HCT116 (cell line): ENCODE results near the gene GALNT14. TPM values are rescaled to one million over a fixed set of nuclear protein-coding genes. Genes with fewer than 3 reads are reported as not detected.

Experiments
- ATAC-seq: fragments of 200-7000 bp; cut with Tn5 transposase; 2 replicates; pipeline ENCODE4 v1.9.1; 2020; ENCODE audit warnings: mild to moderate bottlenecking, moderate library complexity
- BruUV-seq: library from RNA; stranded (reverse); fragments of 400-500 nt; replicated peaks from 2 replicates; lab custom pipeline; 2021; lab: Mats Ljungman, UMichigan
- CTCF ChIA-PET: fragments of 300-600 bp; sonication (Branson Sonifier 250); formaldehyde crosslinking; loops from one replicate; lab custom pipeline; 2021; ENCODE audit warnings: antibody characterized with exemption; lab: Charles Lee
- POLR2A ChIA-PET: fragments of 300-600, 350-600 bp; sonication (Branson Sonifier 250); formaldehyde crosslinking; loops from one replicate; lab custom pipeline; 2021; ENCODE audit warnings: antibody characterized with exemption; lab: Charles Lee
- RAD21 ChIA-PET, 2 experiments: fragments of 300-600 bp; sonication (Branson Sonifier 250); formaldehyde crosslinking; loops; one replicate each; lab custom pipeline; 2023; ENCODE audit warnings: low total read pairs in 2 of 2; ENCODE audit not compliant: uncharacterized antibody in 2 of 2, unreplicated experiment in 2 of 2, low non-redundant PET in 1 of 2; lab: Charles Lee
- DNase-seq: peaks from one replicate; pipeline ENCODE4 v3.0.0-alpha.2; 2010; ENCODE audit warnings: low read depth, low spot score
- H2AFZ ChIP-seq: fragments of 200-600 bp; shearing (Covaris generic), sonication (generic); 2 replicates; pipeline ENCODE4 v1.6.1; 2017; ENCODE audit warnings: low read depth, mixed run types, mixed read lengths, antibody characterized with exemption, low read length; ENCODE audit not compliant: poor library complexity, severe bottlenecking
- H3K27ac ChIP-seq: 2 replicates; pipeline ENCODE4 v1.5.1; 2012; ENCODE audit warnings: low read depth, low read length
- H3K27me3 ChIP-seq: fragments of 200-600 bp; sonication (generic); 2 replicates; pipeline ENCODE4 v1.6.1; 2016; ENCODE audit warnings: mixed run types, low read length, mixed read lengths; ENCODE audit not compliant: insufficient read depth
- H3K36me3 ChIP-seq, 2 experiments: fragments of 200-500 bp in 1 of 2; fragments of 200-600 bp in 1 of 2; sonication (Bioruptor generic) in 1 of 2; sonication (generic) in 1 of 2; 2 replicates each; pipeline versions ENCODE4 v1.5.1 to v1.6.1; 2014 to 2016; ENCODE audit warnings: low read length in 2 of 2, inconsistent platforms in 1 of 2, mixed read lengths in 1 of 2, mixed run types in 1 of 2; ENCODE audit not compliant: insufficient read depth in 2 of 2, control insufficient read depth in 1 of 2
- H3K4me1 ChIP-seq, 2 experiments: fragments of 200-600 bp in 1 of 2; sonication (generic) in 1 of 2; 2 replicates each; pipeline versions ENCODE4 v1.5.1 to v1.6.1; 2012 to 2017; ENCODE audit warnings: low read length in 2 of 2, inconsistent platforms in 1 of 2, mild to moderate bottlenecking in 1 of 2, mixed read lengths in 1 of 2, mixed run types in 1 of 2, moderate library complexity in 1 of 2; ENCODE audit not compliant: insufficient read depth in 2 of 2, control insufficient read depth in 1 of 2
- H3K4me2 ChIP-seq: fragments of 200-600 bp; sonication (generic); 2 replicates; pipeline ENCODE4 v1.6.1; 2017; ENCODE audit warnings: mixed run types, low read length, mixed read lengths
- H3K4me3 ChIP-seq, 2 experiments: fragments of 200-600 bp in 1 of 2; sonication (generic) in 1 of 2; replicated peaks in 1 of 2; 2 replicates each; pipeline ENCODE4 v1.5.1; 2011 to 2016; ENCODE audit warnings: low read length in 2 of 2, control low read depth in 1 of 2, low read depth in 1 of 2, mild to moderate bottlenecking in 1 of 2, mixed read lengths in 1 of 2, mixed run types in 1 of 2
- H3K79me2 ChIP-seq: fragments of 200-600 bp; sonication (generic); 2 replicates; pipeline ENCODE4 v1.6.1; 2017; ENCODE audit warnings: mild to moderate bottlenecking, mixed run types, low read length, moderate library complexity, mixed read lengths; ENCODE audit not compliant: insufficient read depth
- H3K9ac ChIP-seq: fragments of 200-600 bp; sonication (generic); 2 replicates; pipeline ENCODE4 v1.6.1; 2016; ENCODE audit warnings: low read length, mixed read lengths
- H3K9me2 ChIP-seq: fragments of 200-600 bp; sonication (generic), shearing (Covaris generic); 2 replicates; pipeline ENCODE4 v1.6.1; 2017; ENCODE audit warnings: mixed run types, mild to moderate bottlenecking, moderate library complexity; ENCODE audit not compliant: insufficient read depth
- H3K9me3 ChIP-seq, 2 experiments: fragments of 200-500 bp in 1 of 2; fragments of 200-600 bp in 1 of 2; sonication (Bioruptor generic) in 1 of 2; sonication (generic) in 1 of 2; 2 replicates each; pipeline ENCODE4 v1.6.1; 2014 to 2017; ENCODE audit warnings: low read length in 2 of 2, mixed read lengths in 2 of 2, inconsistent platforms in 1 of 2, low read depth in 1 of 2, mild to moderate bottlenecking in 1 of 2, mixed run types in 1 of 2, moderate library complexity in 1 of 2; ENCODE audit not compliant: control insufficient read depth in 1 of 2, insufficient read depth in 1 of 2
- H4K20me1 ChIP-seq: fragments of 200-600 bp; sonication (generic), shearing (Covaris generic); 2 replicates; pipeline ENCODE4 v1.6.1; 2017; ENCODE audit warnings: mixed run types, mild to moderate bottlenecking, moderate library complexity; ENCODE audit not compliant: insufficient read depth
- CEBPB ChIP-seq: IDR thresholded peaks from 2 replicates; pipeline ENCODE4 v1.6.1; 2012; ENCODE audit warnings: low read depth
- FOSL1 ChIP-seq: IDR thresholded peaks from 2 replicates; pipeline ENCODE4 v1.6.1; 2012; ENCODE audit warnings: low read depth
- JUND ChIP-seq: IDR thresholded peaks from 2 replicates; pipeline ENCODE4 v1.6.1; 2012
- POLR2AphosphoS5 ChIP-seq: IDR thresholded peaks from 2 replicates; pipeline ENCODE4 v1.6.1; 2011; ENCODE audit warnings: mild to moderate bottlenecking, low read depth, low read length, moderate library complexity
- SIN3A ChIP-seq: IDR thresholded peaks from 2 replicates; pipeline ENCODE4 v1.6.1; 2012; ENCODE audit warnings: low read depth
- SP1 ChIP-seq: IDR thresholded peaks from 2 replicates; pipeline ENCODE4 v1.6.1; 2012; ENCODE audit warnings: low read depth
- YY1 ChIP-seq: IDR thresholded peaks from 2 replicates; pipeline ENCODE4 v1.6.1; 2011; ENCODE audit warnings: low read length, low read depth, moderate library complexity, mild to moderate bottlenecking; ENCODE audit not compliant: insufficient replicate concordance; ENCODE audit errors: extremely low read depth
- ZFX ChIP-seq: fragments of 450-650 bp; IDR thresholded peaks from 2 replicates; pipeline ENCODE4 v1.6.1; 2017
- ZNF274 ChIP-seq: fragments of 200-500 bp; sonication (Bioruptor generic); IDR thresholded peaks from 2 replicates; pipeline ENCODE4 v1.6.1; 2014; ENCODE audit warnings: mild to moderate bottlenecking, low read depth, low read length, inconsistent platforms
- intact Hi-C: fragments of 100-400 bp; cut with micrococcal nuclease; formaldehyde crosslinking; loops from 2 replicates; pipeline ENCODE4 v1.10.0; 2022
- total RNA-seq: library from RNA; stranded (reverse); gene quantifications from one replicate; pipeline ENCODE4 v1.2.1, GENCODE V29; 2021; ENCODE audit not compliant: unreplicated experiment
- TF ChIP-seq, protein P1 (sequence below): IDR thresholded peaks from 2 replicates; pipeline ENCODE4 v1.6.1; 2011; ENCODE audit warnings: mild to moderate bottlenecking, low read length, moderate library complexity; ENCODE audit not compliant: insufficient replicate concordance; ENCODE audit errors: extremely low read depth

Gene GALNT14
- total RNA-seq, 1 experiment from 2014 or later, result 11.2 TPM

DNA sequence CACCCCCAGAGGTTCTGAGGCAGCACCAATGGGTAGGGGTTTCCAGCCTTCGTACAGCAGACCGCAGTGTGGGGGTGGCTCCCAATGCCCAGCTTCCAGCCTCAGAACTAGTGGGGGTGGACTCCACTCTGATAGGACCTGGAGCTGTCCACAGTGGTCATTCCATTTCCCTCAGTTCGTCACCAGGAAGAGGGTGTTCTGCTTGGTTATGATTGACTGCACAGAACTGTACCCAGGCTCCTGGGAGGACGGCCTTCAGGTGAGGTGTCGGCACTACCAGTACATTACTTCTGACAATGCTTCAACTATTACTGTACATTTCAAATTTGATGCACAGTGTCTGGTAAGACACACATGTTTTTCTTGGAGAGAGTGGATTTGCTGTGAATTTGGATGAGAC is 180.6 kb downstream of the GALNT14 start:
- Histone ChIP-seq H3K4me1 (no peaks in the 10 kb centered on the region), H3K36me3 (no peaks in the 10 kb centered on the region), H3K9ac (no peak overlapping the region), H4K20me1 (no peaks in the 10 kb centered on the region), H3K9me3 (no peaks in the 10 kb centered on the region), H3K4me3 (no peak overlapping the region), H3K27ac (no peak overlapping the region), H3K27me3 (no peaks in the 10 kb centered on the region), H2AFZ (no peak overlapping the region), H3K4me2 (no peak overlapping the region), H3K9me2 (no peaks in the 10 kb centered on the region), H3K79me2 (no peaks in the 10 kb centered on the region)
- ChIA-PET RAD21 (no interaction called here), POLR2A (no interaction called here), CTCF (no interaction called here)
- ATAC-seq (no peak), DNase-seq (no peak)
- TF ChIP-seq SP1 (no peak), ZFX (no peak), CEBPB (no peak), SIN3A (no peak), FOSL1 (no peak)
- BruUV-seq, result no TSS peak
- intact Hi-C loops, result no loop called here

DNA sequence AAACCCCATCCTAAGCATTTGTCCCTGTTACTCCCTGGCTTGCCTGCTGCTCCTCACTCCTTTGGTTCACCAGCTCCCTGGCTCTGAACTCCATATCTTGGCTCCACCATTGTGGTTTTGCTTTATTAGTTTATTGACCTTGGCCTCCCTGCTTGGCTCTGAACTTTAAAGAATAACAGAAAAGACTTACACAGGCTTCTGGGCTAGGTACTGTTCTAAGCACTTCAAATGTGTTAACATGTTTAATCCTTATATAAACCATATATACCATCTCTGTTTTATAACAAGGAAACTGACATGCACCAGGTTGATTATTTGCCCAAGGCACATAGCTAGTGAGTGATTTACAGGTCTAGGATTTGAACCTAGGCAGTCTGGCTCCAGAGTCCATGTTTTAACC is 181.2 kb downstream of the GALNT14 start:
- H2AFZ ChIP-seq, result no peak overlapping the region
- no peak overlapping the region for H3K9ac ChIP-seq
- no TSS peak for BruUV-seq
- no peaks in the 10 kb centered on the region for H3K9me3 ChIP-seq
- intact Hi-C loops, result no loop called here
- H3K27ac ChIP-seq, result no peak overlapping the region
- no peaks in the 10 kb centered on the region for H3K36me3 ChIP-seq
- ATAC-seq (no peak), DNase-seq (no peak)
- POLR2A ChIA-PET, result no interaction called here
- no peak overlapping the region for H3K4me3 ChIP-seq
- H3K4me1 ChIP-seq, result no peaks in the 10 kb centered on the region
- H3K27me3 ChIP-seq, result no peaks in the 10 kb centered on the region
- RAD21 ChIA-PET, result no interaction called here
- no peaks in the 10 kb centered on the region for H4K20me1 ChIP-seq
- CTCF ChIA-PET, result no interaction called here
- no peaks in the 10 kb centered on the region for H3K9me2 ChIP-seq
- TF ChIP-seq POLR2AphosphoS5, result no peak
- no peak for TF ChIP-seq JUND
- no peak for TF ChIP-seq FOSL1
- TF ChIP-seq YY1, result no peak
- TF ChIP-seq ZNF274, result no peak
- TF ChIP-seq, protein P1, sequence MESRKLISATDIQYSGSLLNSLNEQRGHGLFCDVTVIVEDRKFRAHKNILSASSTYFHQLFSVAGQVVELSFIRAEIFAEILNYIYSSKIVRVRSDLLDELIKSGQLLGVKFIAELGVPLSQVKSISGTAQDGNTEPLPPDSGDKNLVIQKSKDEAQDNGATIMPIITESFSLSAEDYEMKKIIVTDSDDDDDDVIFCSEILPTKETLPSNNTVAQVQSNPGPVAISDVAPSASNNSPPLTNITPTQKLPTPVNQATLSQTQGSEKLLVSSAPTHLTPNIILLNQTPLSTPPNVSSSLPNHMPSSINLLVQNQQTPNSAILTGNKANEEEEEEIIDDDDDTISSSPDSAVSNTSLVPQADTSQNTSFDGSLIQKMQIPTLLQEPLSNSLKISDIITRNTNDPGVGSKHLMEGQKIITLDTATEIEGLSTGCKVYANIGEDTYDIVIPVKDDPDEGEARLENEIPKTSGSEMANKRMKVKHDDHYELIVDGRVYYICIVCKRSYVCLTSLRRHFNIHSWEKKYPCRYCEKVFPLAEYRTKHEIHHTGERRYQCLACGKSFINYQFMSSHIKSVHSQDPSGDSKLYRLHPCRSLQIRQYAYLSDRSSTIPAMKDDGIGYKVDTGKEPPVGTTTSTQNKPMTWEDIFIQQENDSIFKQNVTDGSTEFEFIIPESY, result no peak
- no peak for TF ChIP-seq SIN3A
- TF ChIP-seq, all 23 proteins: peak for 0
- Histone ChIP-seq H3K79me2 (no peaks in the 10 kb centered on the region), H3K4me2 (no peak overlapping the region)
